GM15510 (cell line): ENCODE data around the gene TBXAS1.

Experiments
- POLR2A ChIP-seq: IDR thresholded peaks from 3 replicates; pipeline ENCODE4 v1.6.1; 2011; ENCODE audit warnings: borderline replicate concordance; ENCODE audit not compliant: insufficient read length; ENCODE audit errors: extremely low read depth

Gene TBXAS1

DNA sequence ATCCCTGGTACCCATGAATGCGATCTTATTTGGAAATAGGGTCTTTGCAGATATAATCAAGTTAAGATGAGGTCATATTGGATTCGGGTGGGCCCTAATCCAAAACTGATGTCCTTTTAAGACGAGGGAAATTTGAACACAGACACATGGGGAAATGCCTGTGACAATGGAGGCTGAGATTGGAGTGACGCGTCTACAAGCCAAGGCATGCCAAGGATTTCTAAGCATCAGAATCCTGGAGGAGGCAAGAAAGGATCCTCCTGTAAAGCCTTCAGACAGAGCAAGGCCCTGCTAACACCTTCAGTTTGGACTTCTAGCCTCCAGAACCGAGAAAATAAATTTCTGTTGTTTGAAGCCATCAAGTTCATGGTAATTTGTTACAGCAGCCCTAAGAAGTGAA, 215.2 kb downstream of the TBXAS1 start:
- TF ChIP-seq POLR2A: no peak

GRCh38 chr7:140045697-140046096, 216.6 kb downstream of the TBXAS1 start:
- no peak for TF ChIP-seq POLR2A

GRCh38 chr7:140047197-140047596, 218.1 kb downstream of the TBXAS1 start:
- TF ChIP-seq POLR2A: no peak

GRCh38 chr7:140048138-140048537, 219.1 kb downstream of the TBXAS1 start:
- TF ChIP-seq POLR2A: no peak

DNA sequence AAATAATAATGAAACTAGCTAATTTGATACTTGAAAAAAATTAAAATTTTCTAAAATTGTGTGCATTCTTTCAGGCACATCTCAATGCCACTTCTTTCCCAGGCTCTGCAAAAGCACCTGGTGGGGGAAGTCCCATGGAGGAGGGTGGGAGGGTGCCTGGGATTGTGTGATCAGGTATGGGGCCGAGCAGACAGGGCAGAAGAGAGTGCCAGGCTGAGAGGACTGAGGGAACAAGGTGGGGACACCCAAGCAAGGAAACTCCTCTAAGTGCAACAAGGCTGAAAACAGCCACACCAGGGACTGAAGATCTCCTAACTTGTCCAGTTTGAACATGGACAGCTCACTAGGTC, 219.9 kb downstream of the TBXAS1 start:
- no peak for TF ChIP-seq POLR2A

DNA sequence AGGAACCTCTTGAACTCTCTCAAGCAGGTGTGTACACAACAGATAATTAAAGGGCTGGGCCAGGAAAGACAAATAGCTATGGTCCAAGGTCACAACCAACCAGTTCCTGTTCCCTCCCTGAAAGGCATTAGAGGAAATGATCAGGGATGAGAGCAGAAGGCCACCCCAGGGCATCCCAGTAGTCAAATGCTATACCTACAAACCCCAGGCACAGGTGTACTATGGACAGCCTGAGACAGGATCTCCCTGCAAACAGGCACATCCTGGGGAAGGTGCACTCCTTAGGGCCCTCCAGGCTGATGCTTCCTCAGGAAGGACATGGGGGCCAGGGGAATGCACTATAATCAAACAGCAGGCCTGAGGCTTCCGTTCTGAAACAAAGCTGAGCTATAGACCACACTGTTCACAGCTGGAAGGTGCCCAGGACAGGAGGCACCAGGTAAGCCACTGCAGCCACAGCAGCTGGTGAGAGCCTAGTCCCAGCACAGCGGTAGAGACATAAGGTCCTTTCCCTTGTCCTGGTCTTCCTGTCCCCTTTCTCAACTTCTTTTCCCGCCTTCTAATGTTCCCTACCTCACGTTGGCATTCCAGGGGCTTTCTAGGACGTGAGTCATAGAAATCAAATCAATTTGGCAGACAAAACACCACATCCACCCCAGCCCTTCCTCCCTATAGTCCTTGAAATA, 220.4 kb downstream of the TBXAS1 start:
- TF ChIP-seq POLR2A: no peak

DNA sequence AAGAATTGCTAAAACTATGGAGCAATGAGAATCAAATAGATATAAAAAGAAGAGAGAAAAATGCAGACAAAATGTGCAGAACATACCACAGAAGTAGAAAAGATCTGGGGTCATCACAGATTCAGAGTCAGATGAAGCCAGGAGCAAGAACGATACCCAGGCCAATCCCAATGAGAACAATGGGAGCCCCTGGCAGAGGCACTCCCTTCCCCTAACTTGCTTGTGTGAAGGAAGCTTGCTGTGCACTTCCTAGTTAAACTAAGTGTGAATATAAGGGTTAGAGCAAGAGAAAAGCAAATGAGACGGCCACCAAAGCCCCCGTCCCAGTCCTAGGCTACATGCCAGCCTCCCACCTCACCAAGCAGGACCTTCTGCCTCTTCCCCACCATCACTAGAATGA, 221.0 kb downstream of the TBXAS1 start:
- no peak for TF ChIP-seq POLR2A

GRCh38 chr7:140051820-140052219, 222.8 kb downstream of the TBXAS1 start:
- no peak for TF ChIP-seq POLR2A

DNA sequence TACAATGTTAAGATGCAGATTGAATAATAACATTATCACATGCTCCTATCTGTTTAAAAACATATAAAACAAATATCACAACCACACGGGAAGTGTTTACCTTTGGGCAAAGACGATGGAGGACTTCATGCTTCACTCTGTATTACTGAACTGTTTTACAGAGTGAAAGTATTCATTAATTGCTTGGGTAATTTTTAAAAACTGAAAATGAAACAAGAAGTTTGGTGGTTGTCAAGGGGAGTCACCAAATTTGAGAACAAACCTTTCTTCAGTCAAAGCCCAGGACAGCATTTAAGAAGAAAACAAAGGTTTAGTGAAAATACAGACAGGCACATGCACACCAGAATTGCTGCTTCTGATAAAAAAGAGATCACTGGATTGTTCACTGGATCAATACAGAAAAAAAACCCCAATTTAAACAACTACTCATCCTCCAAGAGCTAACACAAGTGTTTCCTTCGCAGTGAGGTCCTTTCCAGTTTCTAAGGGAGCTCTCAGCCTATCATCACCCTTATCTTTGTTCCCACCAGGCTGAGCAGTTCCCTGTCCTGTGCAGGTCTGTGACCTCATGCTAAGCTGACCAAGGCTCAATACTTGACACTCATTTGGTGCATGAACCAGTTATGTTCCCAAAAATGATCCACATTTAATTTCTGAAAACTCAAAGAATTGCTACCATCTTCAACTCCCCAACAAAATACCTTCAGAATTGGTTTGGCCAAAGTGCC, 224.9 kb downstream of the TBXAS1 start:
- TF ChIP-seq POLR2A: no peak

GRCh38 chr7:140054751-140055150, 225.7 kb downstream of the TBXAS1 start:
- no peak for TF ChIP-seq POLR2A

DNA sequence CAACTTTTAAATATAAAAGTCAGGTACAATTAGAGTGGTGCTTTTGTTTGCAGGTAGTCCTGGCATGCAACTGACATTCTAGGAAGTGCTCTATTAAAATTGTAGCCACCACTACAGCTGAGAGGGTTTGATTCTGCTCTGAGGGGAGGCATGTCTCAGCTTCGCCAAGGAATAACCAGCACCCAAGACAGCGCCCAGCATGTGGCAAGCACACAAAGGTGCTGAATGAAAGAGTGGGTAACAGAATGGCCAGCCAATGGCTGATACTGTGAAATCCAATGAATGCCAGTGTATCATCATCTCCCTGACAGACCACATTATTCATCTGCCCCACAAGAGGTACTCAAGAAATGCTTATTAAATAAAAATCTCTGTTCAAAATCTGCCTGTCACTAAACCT, 226.8 kb downstream of the TBXAS1 start:
- TF ChIP-seq POLR2A: no peak

- no peak for TF ChIP-seq POLR2A
These were observed 227.5 kb downstream of the TBXAS1 start for GRCh38 chr7:140056431-140057142.

GRCh38 chr7:140057143-140057535, 228.1 kb downstream of the TBXAS1 start:
- no peak for TF ChIP-seq POLR2A

DNA sequence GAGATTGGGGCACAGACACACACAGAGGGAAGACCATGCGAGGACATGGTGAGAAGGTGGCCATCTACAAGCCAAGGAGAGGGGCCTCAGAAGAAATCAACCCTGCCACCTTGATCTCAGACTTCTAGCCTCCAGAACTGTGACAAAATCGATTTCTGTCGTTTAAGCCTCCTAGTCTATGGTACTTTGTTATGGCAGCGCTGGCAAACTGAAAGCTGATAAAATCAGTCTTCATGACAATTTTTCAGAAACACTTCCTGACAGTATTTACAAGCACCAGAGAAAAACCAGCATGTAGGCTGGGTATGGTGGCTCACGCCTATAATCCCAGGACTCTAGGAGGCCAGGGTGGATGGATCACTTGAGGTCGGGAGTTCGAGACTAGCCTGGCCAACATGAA, 229.5 kb downstream of the TBXAS1 start:
- no peak for TF ChIP-seq POLR2A
